Panc1 (cell line): ENCODE results near the gene STPG4. TPM values are rescaled to one million over a fixed set of nuclear protein-coding genes. Genes with fewer than 3 reads are reported as not detected.
"Not testable (repeated sequence)": the region's sequence is repeated elsewhere in the genome, so short reads cannot be mapped to it uniquely, and the experiment has no call there.

Experiments
- ATAC-seq: fragments of 200-7000 bp; cut with Tn5 transposase; 2 replicates; pipeline ENCODE4 v1.9.1; 2020; ENCODE audit warnings: mild to moderate bottlenecking, moderate library complexity
- BruUV-seq: library from RNA; stranded (reverse); fragments of 400-500 nt; replicated peaks from 2 replicates; lab custom pipeline; 2021; lab: Mats Ljungman, UMichigan
- CTCF ChIA-PET: fragments of 300-600 bp; sonication (Branson Sonifier 250); formaldehyde crosslinking; loops from one replicate; lab custom pipeline; 2022; ENCODE audit warnings: antibody characterized with exemption; lab: Charles Lee
- POLR2A ChIA-PET: fragments of 300-600 bp; sonication (Branson Sonifier 250); formaldehyde crosslinking; loops from one replicate; lab custom pipeline; 2022; ENCODE audit warnings: antibody characterized with exemption; lab: Charles Lee
- DNase-seq: peaks from one replicate; pipeline ENCODE4 v3.0.0-alpha.2; 2010; ENCODE audit warnings: low read depth, low spot score
- H3K27ac ChIP-seq: 2 replicates; pipeline ENCODE4 v1.5.1; 2011; ENCODE audit warnings: mild to moderate bottlenecking, low read length, inconsistent platforms
- H3K27me3 ChIP-seq: fragments of 200-500 bp; sonication (Bioruptor generic); 2 replicates; pipeline ENCODE4 v1.6.0; 2014; ENCODE audit warnings: low read length, inconsistent platforms; ENCODE audit not compliant: control insufficient read depth, insufficient read depth
- H3K36me3 ChIP-seq: fragments of 200-500 bp; sonication (Bioruptor generic); 2 replicates; pipeline ENCODE4 v1.5.1; 2014; ENCODE audit warnings: inconsistent platforms, mild to moderate bottlenecking, low read length, moderate library complexity; ENCODE audit not compliant: control insufficient read depth, insufficient read depth
- H3K4me1 ChIP-seq: 2 replicates; pipeline ENCODE4 v1.5.1; 2011; ENCODE audit warnings: inconsistent platforms, mild to moderate bottlenecking, low read length, moderate library complexity; ENCODE audit not compliant: control insufficient read depth, insufficient read depth
- H3K4me3 ChIP-seq, 2 experiments: 2 replicates each; pipeline ENCODE4 v1.5.1; 2011 to 2012; ENCODE audit warnings: low read depth in 2 of 2, low read length in 2 of 2, mild to moderate bottlenecking in 2 of 2, inconsistent platforms in 1 of 2, moderate library complexity in 1 of 2
- H3K9me3 ChIP-seq: fragments of 200-500 bp; sonication (Bioruptor generic); 2 replicates; pipeline ENCODE4 v1.5.1; 2014; ENCODE audit warnings: low read depth, mild to moderate bottlenecking, inconsistent platforms, low read length, moderate library complexity; ENCODE audit not compliant: control insufficient read depth, insufficient read depth
- POLR2AphosphoS5 ChIP-seq: IDR thresholded peaks from 2 replicates; pipeline ENCODE4 v1.6.1; 2012; ENCODE audit warnings: mild to moderate bottlenecking, low read depth, low read length, moderate library complexity
- SIN3A ChIP-seq: IDR thresholded peaks from 2 replicates; pipeline ENCODE4 v1.6.1; 2012; ENCODE audit warnings: low read depth, mild to moderate bottlenecking, low read length, moderate library complexity, borderline replicate concordance; ENCODE audit not compliant: insufficient read depth
- TCF7L2 ChIP-seq: IDR thresholded peaks from 2 replicates; pipeline ENCODE4 v1.6.1; 2011; ENCODE audit warnings: mild to moderate bottlenecking, low read depth, low read length, inconsistent platforms
- in situ Hi-C: cut with HindIII; loops from 2 replicates; pipeline ENCODE4 v1.10.0; 2016; ENCODE audit warnings: low sequenced_read_pairs, low pct_unique_long_range_greater_than_20kb
- intact Hi-C: fragments of 100-400 bp; cut with micrococcal nuclease; formaldehyde crosslinking; loops from one replicate; pipeline ENCODE4 v1.10.0; 2022; ENCODE audit not compliant: unreplicated experiment
- total RNA-seq: library from RNA; stranded (reverse); gene quantifications from one replicate; pipeline ENCODE4 v1.2.1, GENCODE V29; 2021; ENCODE audit not compliant: unreplicated experiment
- TF ChIP-seq, protein P1 (sequence below), 2 experiments: IDR thresholded peaks; 2 replicates each; pipeline ENCODE4 v1.6.1; 2011 to 2012; ENCODE audit warnings: low read depth in 2 of 2, control low read depth in 1 of 2, low read length in 1 of 2, mild to moderate bottlenecking in 1 of 2, moderate library complexity in 1 of 2; ENCODE audit not compliant: insufficient read depth in 1 of 2
- TF ChIP-seq, protein P2 (sequence below): fragments of 450-650 bp; IDR thresholded peaks from 2 replicates; pipeline ENCODE4 v1.5.1; 2017; ENCODE audit warnings: mild to moderate bottlenecking

STPG4 gene
- total RNA-seq, 1 experiment from 2014 or later = 0.36 TPM

GRCh38 chr2:47126783-47127182 lies 28.3 kb downstream of the STPG4 start:
- ChIA-PET POLR2A (no interaction called here), CTCF (no interaction called here)
- BruUV-seq = no TSS peak
- Histone ChIP-seq H3K27me3 (no peaks in the 10 kb centered on the region), H3K9me3 (no peaks in the 10 kb centered on the region), H3K4me1 (no peaks in the 10 kb centered on the region), H3K36me3 (no peaks in the 10 kb centered on the region), H3K4me3 (no peak overlapping the region), H3K27ac (no peak overlapping the region)
- intact Hi-C loops (no loop called here), in situ Hi-C loops (no loop called here)
- no peak for TF ChIP-seq SIN3A
- TF ChIP-seq, protein P1, sequence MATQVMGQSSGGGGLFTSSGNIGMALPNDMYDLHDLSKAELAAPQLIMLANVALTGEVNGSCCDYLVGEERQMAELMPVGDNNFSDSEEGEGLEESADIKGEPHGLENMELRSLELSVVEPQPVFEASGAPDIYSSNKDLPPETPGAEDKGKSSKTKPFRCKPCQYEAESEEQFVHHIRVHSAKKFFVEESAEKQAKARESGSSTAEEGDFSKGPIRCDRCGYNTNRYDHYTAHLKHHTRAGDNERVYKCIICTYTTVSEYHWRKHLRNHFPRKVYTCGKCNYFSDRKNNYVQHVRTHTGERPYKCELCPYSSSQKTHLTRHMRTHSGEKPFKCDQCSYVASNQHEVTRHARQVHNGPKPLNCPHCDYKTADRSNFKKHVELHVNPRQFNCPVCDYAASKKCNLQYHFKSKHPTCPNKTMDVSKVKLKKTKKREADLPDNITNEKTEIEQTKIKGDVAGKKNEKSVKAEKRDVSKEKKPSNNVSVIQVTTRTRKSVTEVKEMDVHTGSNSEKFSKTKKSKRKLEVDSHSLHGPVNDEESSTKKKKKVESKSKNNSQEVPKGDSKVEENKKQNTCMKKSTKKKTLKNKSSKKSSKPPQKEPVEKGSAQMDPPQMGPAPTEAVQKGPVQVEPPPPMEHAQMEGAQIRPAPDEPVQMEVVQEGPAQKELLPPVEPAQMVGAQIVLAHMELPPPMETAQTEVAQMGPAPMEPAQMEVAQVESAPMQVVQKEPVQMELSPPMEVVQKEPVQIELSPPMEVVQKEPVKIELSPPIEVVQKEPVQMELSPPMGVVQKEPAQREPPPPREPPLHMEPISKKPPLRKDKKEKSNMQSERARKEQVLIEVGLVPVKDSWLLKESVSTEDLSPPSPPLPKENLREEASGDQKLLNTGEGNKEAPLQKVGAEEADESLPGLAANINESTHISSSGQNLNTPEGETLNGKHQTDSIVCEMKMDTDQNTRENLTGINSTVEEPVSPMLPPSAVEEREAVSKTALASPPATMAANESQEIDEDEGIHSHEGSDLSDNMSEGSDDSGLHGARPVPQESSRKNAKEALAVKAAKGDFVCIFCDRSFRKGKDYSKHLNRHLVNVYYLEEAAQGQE (IDR thresholded peaks at IDR 0.05; ENCODE audit: insufficient read depth in 1 of 2, low read depth in 2 of 2, low read length in 1 of 2) = no peak
- TF ChIP-seq, protein P2, sequence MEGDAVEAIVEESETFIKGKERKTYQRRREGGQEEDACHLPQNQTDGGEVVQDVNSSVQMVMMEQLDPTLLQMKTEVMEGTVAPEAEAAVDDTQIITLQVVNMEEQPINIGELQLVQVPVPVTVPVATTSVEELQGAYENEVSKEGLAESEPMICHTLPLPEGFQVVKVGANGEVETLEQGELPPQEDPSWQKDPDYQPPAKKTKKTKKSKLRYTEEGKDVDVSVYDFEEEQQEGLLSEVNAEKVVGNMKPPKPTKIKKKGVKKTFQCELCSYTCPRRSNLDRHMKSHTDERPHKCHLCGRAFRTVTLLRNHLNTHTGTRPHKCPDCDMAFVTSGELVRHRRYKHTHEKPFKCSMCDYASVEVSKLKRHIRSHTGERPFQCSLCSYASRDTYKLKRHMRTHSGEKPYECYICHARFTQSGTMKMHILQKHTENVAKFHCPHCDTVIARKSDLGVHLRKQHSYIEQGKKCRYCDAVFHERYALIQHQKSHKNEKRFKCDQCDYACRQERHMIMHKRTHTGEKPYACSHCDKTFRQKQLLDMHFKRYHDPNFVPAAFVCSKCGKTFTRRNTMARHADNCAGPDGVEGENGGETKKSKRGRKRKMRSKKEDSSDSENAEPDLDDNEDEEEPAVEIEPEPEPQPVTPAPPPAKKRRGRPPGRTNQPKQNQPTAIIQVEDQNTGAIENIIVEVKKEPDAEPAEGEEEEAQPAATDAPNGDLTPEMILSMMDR = no peak
- no peak for TF ChIP-seq POLR2AphosphoS5
- no peak for TF ChIP-seq TCF7L2
- ATAC-seq (no peak), DNase-seq (no peak)

- in situ Hi-C loops, intact Hi-C loops, H3K27ac ChIP-seq, CTCF ChIA-PET, H3K27me3 ChIP-seq, DNase-seq, H3K9me3 ChIP-seq, BruUV-seq, H3K4me1 ChIP-seq, H3K36me3 ChIP-seq, H3K4me3 ChIP-seq, ATAC-seq, POLR2A ChIA-PET: not testable (repeated sequence)
These were observed 30.4 kb downstream of the STPG4 start for GRCh38 chr2:47124740-47125139.

DNA sequence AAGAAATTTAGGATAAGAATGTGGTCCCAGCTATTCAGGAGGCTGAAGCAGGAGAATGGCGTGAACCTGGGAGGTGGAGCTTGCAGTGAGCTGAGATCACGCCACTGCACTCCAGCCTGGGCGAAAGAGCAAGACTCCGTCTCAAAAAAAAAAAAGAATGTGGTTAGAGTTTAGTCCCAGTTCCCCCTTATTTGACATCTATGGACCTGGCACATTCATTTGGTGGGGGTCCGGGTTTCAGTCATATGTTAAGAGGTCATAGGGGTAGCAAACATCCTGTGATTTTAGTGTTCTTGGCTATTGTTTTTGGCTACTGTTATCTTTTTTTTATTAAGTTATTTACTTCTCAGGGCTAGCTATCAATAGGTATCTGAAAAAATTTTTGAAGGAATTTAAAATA lies 34.7 kb downstream of the STPG4 start:
- H3K4me1 ChIP-seq, H3K4me3 ChIP-seq, POLR2A ChIA-PET, BruUV-seq, H3K27ac ChIP-seq, intact Hi-C loops, H3K36me3 ChIP-seq, H3K27me3 ChIP-seq, DNase-seq, H3K9me3 ChIP-seq, in situ Hi-C loops, CTCF ChIA-PET, ATAC-seq: not testable (repeated sequence)
